ENCODE data around the gene CD59.
A peak's percentile ranks its signal among the peaks of the same experiment; 100 is the strongest.

CD59 gene

DNA sequence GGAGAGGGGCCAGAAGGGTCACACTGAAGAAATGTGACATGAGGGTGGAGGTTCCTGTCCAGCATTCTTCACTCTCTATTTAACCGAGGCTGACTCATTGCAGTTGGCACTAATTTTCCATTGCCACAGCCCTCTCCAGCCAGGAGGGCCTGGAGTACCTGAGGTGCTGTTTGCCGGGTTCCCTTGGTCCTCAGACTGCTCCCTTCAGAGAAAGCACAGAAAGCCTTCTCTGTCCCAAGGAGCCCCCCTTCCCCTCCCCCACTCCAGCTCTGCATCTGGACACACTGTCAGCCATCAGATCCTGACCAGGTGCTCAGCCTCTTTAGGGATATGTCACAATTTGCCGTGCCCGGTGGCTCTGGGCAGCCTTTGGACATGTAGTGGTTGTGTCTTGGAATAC is 32.4 kb downstream of the CD59 start:
- H3K79me2 ChIP-seq (ENCODE audit: insufficient read depth, low read length): no peaks in the 10 kb centered on the region
- ATAC-seq (ENCODE audit: insufficient read depth, low read depth) (no peak), DNase-seq (no peak)
- H3K4me3 ChIP-seq (ENCODE audit: low read depth in 1 of 2, low read length in 2 of 2): no peak overlapping the region
- H4K20me1 ChIP-seq (ENCODE audit: insufficient read depth, low read length): no peaks in the 10 kb centered on the region
- no peak for TF ChIP-seq EZH2 (IDR thresholded peaks at IDR 0.05; ENCODE audit: borderline replicate concordance, low read depth, low read length, severe bottlenecking)
- no peaks in the 10 kb centered on the region for H3K9me3 ChIP-seq (ENCODE audit: insufficient read depth, low read length, severe bottlenecking)
- no peaks in the 10 kb centered on the region for H3K27me3 ChIP-seq (ENCODE audit: insufficient read depth, low read length, poor library complexity)
- H3K4me2 ChIP-seq (ENCODE audit: insufficient read depth, low read length): no peak overlapping the region
- no peak overlapping the region for H3K9ac ChIP-seq (ENCODE audit: low read depth, low read length)
- H3K4me1 ChIP-seq (ENCODE audit: insufficient read depth, low read length): peaks cover 18% of the 10 kb centered on the region
- no peak overlapping the region for H2AFZ ChIP-seq (ENCODE audit: low read depth, low read length)
- no peaks in the 10 kb centered on the region for H3K36me3 ChIP-seq (ENCODE audit: insufficient read depth, low read length)
- no peak overlapping the region for H3K27ac ChIP-seq (ENCODE audit: low read length)

DNA sequence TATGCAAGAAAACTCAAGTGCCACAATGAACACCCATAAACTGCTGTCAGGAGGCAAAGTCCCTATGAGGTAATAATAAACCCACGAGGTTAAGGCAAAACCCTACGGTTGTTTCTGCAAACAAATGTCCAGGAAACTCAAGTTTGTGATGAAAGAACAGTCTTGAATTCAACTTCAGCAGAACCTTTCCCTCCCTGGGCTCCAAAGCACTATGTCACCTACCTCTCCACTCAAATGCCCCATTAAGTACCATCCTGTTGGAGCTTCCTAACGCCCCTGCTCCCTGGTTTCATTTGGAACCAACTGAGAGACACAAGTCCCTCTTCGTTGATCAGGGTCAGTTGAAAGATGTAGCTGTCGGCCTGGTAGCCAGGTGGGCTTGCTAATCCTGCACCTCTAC is 33.0 kb downstream of the CD59 start:
- no peak for TF ChIP-seq EZH2 (IDR thresholded peaks at IDR 0.05; ENCODE audit: borderline replicate concordance, low read depth, low read length, severe bottlenecking)
- TF ChIP-seq, protein P1, sequence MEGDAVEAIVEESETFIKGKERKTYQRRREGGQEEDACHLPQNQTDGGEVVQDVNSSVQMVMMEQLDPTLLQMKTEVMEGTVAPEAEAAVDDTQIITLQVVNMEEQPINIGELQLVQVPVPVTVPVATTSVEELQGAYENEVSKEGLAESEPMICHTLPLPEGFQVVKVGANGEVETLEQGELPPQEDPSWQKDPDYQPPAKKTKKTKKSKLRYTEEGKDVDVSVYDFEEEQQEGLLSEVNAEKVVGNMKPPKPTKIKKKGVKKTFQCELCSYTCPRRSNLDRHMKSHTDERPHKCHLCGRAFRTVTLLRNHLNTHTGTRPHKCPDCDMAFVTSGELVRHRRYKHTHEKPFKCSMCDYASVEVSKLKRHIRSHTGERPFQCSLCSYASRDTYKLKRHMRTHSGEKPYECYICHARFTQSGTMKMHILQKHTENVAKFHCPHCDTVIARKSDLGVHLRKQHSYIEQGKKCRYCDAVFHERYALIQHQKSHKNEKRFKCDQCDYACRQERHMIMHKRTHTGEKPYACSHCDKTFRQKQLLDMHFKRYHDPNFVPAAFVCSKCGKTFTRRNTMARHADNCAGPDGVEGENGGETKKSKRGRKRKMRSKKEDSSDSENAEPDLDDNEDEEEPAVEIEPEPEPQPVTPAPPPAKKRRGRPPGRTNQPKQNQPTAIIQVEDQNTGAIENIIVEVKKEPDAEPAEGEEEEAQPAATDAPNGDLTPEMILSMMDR (IDR thresholded peaks at IDR 0.05; ENCODE audit: borderline replicate concordance, extremely low read depth, low read length, poor library complexity, severe bottlenecking): no peak
- Histone ChIP-seq H3K36me3 (ENCODE audit: insufficient read depth, low read length) (no peaks in the 10 kb centered on the region), H3K9ac (ENCODE audit: low read depth, low read length) (no peak overlapping the region), H4K20me1 (ENCODE audit: insufficient read depth, low read length) (no peaks in the 10 kb centered on the region), H3K9me3 (ENCODE audit: insufficient read depth, low read length, severe bottlenecking) (no peaks in the 10 kb centered on the region), H3K4me3 (ENCODE audit: low read depth in 1 of 2, low read length in 2 of 2) (no peak overlapping the region), H3K27ac (ENCODE audit: low read length) (no peak overlapping the region), H3K4me1 (ENCODE audit: insufficient read depth, low read length) (peaks cover 18% of the 10 kb centered on the region), H2AFZ (ENCODE audit: low read depth, low read length) (no peak overlapping the region), H3K79me2 (ENCODE audit: insufficient read depth, low read length) (no peaks in the 10 kb centered on the region), H3K27me3 (ENCODE audit: insufficient read depth, low read length, poor library complexity) (no peaks in the 10 kb centered on the region), H3K4me2 (ENCODE audit: insufficient read depth, low read length) (no peak overlapping the region)
- ATAC-seq (ENCODE audit: insufficient read depth, low read depth) (no peak), DNase-seq (no peak)

DNA sequence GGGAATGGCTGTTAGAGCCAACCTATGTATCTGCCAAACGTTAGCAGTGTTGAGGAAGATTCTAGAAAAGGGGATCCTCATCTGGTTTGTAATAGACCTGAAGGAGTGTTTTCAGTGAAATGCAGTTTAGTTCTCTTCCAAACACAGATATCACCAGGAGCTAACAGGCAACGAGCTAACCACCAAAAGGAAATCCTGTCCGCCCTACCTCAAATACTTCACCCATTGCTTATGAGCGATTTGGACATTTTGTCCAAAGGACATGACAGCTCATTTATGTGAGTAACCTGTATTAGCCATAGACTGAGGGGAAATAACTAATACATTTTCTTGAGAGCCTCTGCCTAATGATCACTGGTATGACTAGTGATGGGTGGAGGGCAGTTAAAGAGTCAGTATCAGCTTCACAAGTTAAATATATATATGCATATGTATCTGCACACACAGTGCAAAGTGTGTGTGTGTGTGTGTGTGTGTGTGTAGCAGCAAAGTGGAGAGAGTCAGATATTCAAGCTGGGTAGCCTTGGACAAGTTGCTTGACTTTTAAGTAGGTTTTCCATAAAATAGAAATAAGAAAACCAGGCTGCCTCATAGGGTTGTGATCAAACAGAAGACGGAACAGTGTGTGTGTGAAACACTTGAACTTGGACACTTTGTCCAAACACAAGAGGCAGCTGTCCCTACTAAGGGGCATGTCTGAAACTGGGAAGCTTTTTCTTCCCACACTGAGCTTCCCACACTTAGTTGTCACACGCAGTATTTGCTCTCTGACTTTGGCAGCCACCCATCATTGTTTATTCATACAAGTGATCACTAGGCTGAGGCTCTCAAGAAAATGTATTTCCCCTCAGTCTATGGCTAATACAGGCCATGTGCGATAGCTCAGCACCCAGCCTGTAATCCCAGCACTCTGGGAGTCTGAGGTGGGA is 34.7 kb downstream of the CD59 start:
- peaks cover 15% of the 10 kb centered on the region for H3K27me3 ChIP-seq (ENCODE audit: insufficient read depth, low read length, poor library complexity)
- H2AFZ ChIP-seq (ENCODE audit: low read depth, low read length): peak overlapping the region; percentile 86
- H3K9me3 ChIP-seq (ENCODE audit: insufficient read depth, low read length, severe bottlenecking): no peaks in the 10 kb centered on the region
- H3K79me2 ChIP-seq (ENCODE audit: insufficient read depth, low read length): no peaks in the 10 kb centered on the region
- no peak for ATAC-seq (ENCODE audit: insufficient read depth, low read depth)
- peak overlapping the region; percentile 3 to 51; a peak in 3 of 4 replicates for H3K4me3 ChIP-seq (ENCODE audit: low read depth in 1 of 2, low read length in 2 of 2)
- H3K9ac ChIP-seq (ENCODE audit: low read depth, low read length): peak overlapping the region; percentile 50
- H4K20me1 ChIP-seq (ENCODE audit: insufficient read depth, low read length): no peaks in the 10 kb centered on the region
- TF ChIP-seq, protein P1 (IDR thresholded peaks at IDR 0.05; ENCODE audit: borderline replicate concordance, extremely low read depth, low read length, poor library complexity, severe bottlenecking): no peak
- TF ChIP-seq EZH2 (IDR thresholded peaks at IDR 0.05; ENCODE audit: borderline replicate concordance, low read depth, low read length, severe bottlenecking): no peak
- no peak for DNase-seq
- peak overlapping the region; percentile 56 for H3K27ac ChIP-seq (ENCODE audit: low read length)
- peaks cover 18% of the 10 kb centered on the region for H3K4me1 ChIP-seq (ENCODE audit: insufficient read depth, low read length)
- H3K4me2 ChIP-seq (ENCODE audit: insufficient read depth, low read length): peak overlapping the region; percentile 64
- H3K36me3 ChIP-seq (ENCODE audit: insufficient read depth, low read length): no peaks in the 10 kb centered on the region

Data from DND-41 (cell line).